PC-3 (cell line): ENCODE data around the gene GALNTL6.

Experiments used
- CTCF ChIP-seq: fragments of 300-600 bp; sonication (generic); conservative IDR thresholded peaks from 2 replicates; pipeline ENCODE4 v1.5.1; 2017; ENCODE audit warnings: antibody characterized with exemption, low read depth, mild to moderate bottlenecking, low read length
- EZH2 ChIP-seq: fragments of 300-600 bp; sonication (generic); IDR thresholded peaks from one replicate; pipeline ENCODE4 v1.6.1; 2017; ENCODE audit warnings: antibody characterized with exemption, mild to moderate bottlenecking, low read length; ENCODE audit not compliant: unreplicated experiment
- EZH2phosphoT487 ChIP-seq: fragments of 300-600 bp; sonication (generic); IDR thresholded peaks from 2 replicates; pipeline ENCODE4 v1.6.1; 2018; ENCODE audit warnings: mild to moderate bottlenecking, antibody characterized with exemption, low read length, borderline replicate concordance

- TF ChIP-seq EZH2 (no peak), CTCF (no peak), EZH2phosphoT487 (no peak)
Measured at GRCh38 chr4:173057901-173058300, 1244.7 kb downstream of the GALNTL6 start.
